ENCODE measurements around the gene NLRX1. TPM values are rescaled to one million over a fixed set of nuclear protein-coding genes. Genes with fewer than 3 reads are reported as not detected.

NLRX1 gene
- total RNA-seq, 4 donors from 2014 or later: 16.0 to 27.7 (median 20.5) TPM

- DNase-seq (ENCODE audit: low spot score in 2 of 2): no peak
- TF ChIP-seq POLR2A (IDR thresholded peaks at IDR 0.05): no peak
- TF ChIP-seq EP300 (IDR thresholded peaks at IDR 0.05): no peak
- TF ChIP-seq CTCF (IDR thresholded peaks at IDR 0.05): no peak
- Histone ChIP-seq H3K36me3 (no peaks in the 10 kb centered on the region), H3K4me3 (no peak overlapping the region), H3K27me3 (peaks cover 0 to 28% of the 10 kb centered on the region in 2 donors), H3K27ac (no peak overlapping the region), H3K4me1 (peaks cover 0 to 22% (median 7%) of the 10 kb centered on the region in 4 donors), H3K9me3 (no peaks in the 10 kb centered on the region)
- WGBS, 2 donors: 79 to 81% methylated on average over 9 of the region's 9 CpGs
Observed at GRCh38 chr11:119153049-119153818, 15.3 kb upstream of the NLRX1 start.

- no peaks in the 10 kb centered on the region for H3K36me3 ChIP-seq
- 87 to 89% methylated on average over 6 of the region's 6 CpGs for WGBS, 2 donors
- no peaks in the 10 kb centered on the region for H3K9me3 ChIP-seq
- no peak overlapping the region for H3K4me3 ChIP-seq
- TF ChIP-seq EP300 (IDR thresholded peaks at IDR 0.05) (no peak), CTCF (IDR thresholded peaks at IDR 0.05) (no peak), POLR2A (IDR thresholded peaks at IDR 0.05) (no peak)
- no peak overlapping the region for H3K27ac ChIP-seq
- no peak for DNase-seq (ENCODE audit: low spot score in 2 of 2)
- H3K4me1 ChIP-seq: peaks cover 0 to 17% (median 7%) of the 10 kb centered on the region in 4 donors
- H3K27me3 ChIP-seq: peaks cover 0 to 19% of the 10 kb centered on the region in 2 donors
Observed at GRCh38 chr11:119154178-119154577, 14.3 kb upstream of the NLRX1 start.

- DNase-seq (ENCODE audit: low spot score in 2 of 2): no peak
- 46 to 47% methylated on average over 8 of the region's 8 CpGs for WGBS, 2 donors
- H3K9me3 ChIP-seq: no peaks in the 10 kb centered on the region
- no peak overlapping the region for H3K4me3 ChIP-seq
- H3K4me1 ChIP-seq: peaks cover 0 to under 1% (median 0%) of the 10 kb centered on the region in 4 donors
- H3K27ac ChIP-seq: no peak overlapping the region
- H3K36me3 ChIP-seq: no peaks in the 10 kb centered on the region
- peaks cover 0 to 4% of the 10 kb centered on the region in 2 donors for H3K27me3 ChIP-seq
- no peak for TF ChIP-seq CTCF (IDR thresholded peaks at IDR 0.05)
- no peak for TF ChIP-seq EP300 (IDR thresholded peaks at IDR 0.05)
- no peak for TF ChIP-seq POLR2A (IDR thresholded peaks at IDR 0.05)
Observed at GRCh38 chr11:119155733-119156492, 12.6 kb upstream of the NLRX1 start.

GRCh38 chr11:119156496-119156895 is 12.0 kb upstream of the NLRX1 start:
- Histone ChIP-seq H3K9me3 (no peaks in the 10 kb centered on the region), H3K36me3 (no peaks in the 10 kb centered on the region), H3K4me3 (no peak overlapping the region), H3K27ac (no peak overlapping the region), H3K27me3 (peaks cover 0 to 4% of the 10 kb centered on the region in 2 donors), H3K4me1 (no peaks in the 10 kb centered on the region)
- 85 to 87% methylated on average over 9 of the region's 10 CpGs for WGBS, 2 donors
- no peak for TF ChIP-seq POLR2A (IDR thresholded peaks at IDR 0.05)
- no peak for TF ChIP-seq CTCF (IDR thresholded peaks at IDR 0.05)
- TF ChIP-seq EP300 (IDR thresholded peaks at IDR 0.05): no peak
- DNase-seq (ENCODE audit: low spot score in 2 of 2): no peak

- no peaks in the 10 kb centered on the region for H3K4me1 ChIP-seq
- no peaks in the 10 kb centered on the region for H3K36me3 ChIP-seq
- TF ChIP-seq EP300 (IDR thresholded peaks at IDR 0.05) (no peak), CTCF (IDR thresholded peaks at IDR 0.05) (no peak), POLR2A (IDR thresholded peaks at IDR 0.05) (no peak)
- DNase-seq (ENCODE audit: low spot score in 2 of 2): no peak
- H3K27me3 ChIP-seq: peaks cover 0 to 4% of the 10 kb centered on the region in 2 donors
- H3K4me3 ChIP-seq: no peak overlapping the region
- no peaks in the 10 kb centered on the region for H3K9me3 ChIP-seq
- 40 to 54% methylated on average over 3 of the region's 3 CpGs for WGBS, 2 donors
- no peak overlapping the region for H3K27ac ChIP-seq
Observed at GRCh38 chr11:119157063-119157462, 11.5 kb upstream of the NLRX1 start.
